Lung (tissue), 12 donors: Measurements from ENCODE around the gene PSTK. TPM values are rescaled to one million over a fixed set of nuclear protein-coding genes. Genes with fewer than 3 reads are reported as not detected.

Experiments
- ATAC-seq: fragments of 200-7000 bp; cut with Tn5 transposase; one replicate; pipeline ENCODE4 v1.9.1; 2020; ENCODE audit warnings: moderate number of reproducible peaks; ENCODE audit not compliant: insufficient read depth, low FRiP score
- DNase-seq, 3 donors: peaks; one replicate each; pipeline ENCODE4 v3.0.0-alpha.2; 2013 to 2017
- H3K27ac ChIP-seq, 2 donors: one replicate each; pipeline ENCODE4 v1.5.1; 2013; ENCODE audit warnings: mild to moderate bottlenecking in 2 of 2, moderate library complexity in 2 of 2, control low read depth in 1 of 2, inconsistent platforms in 1 of 2, low read depth in 1 of 2, low read length in 1 of 2
- H3K27me3 ChIP-seq, 3 donors: one replicate each; pipeline ENCODE4 v1.5.1; 2013; ENCODE audit warnings: low read length in 2 of 3; ENCODE audit not compliant: control insufficient read depth in 3 of 3, insufficient read depth in 3 of 3
- H3K36me3 ChIP-seq, 4 donors: one replicate each; pipeline ENCODE4 v1.5.1; 2013; ENCODE audit warnings: low read length in 4 of 4, mild to moderate bottlenecking in 1 of 4, moderate library complexity in 1 of 4; ENCODE audit not compliant: control insufficient read depth in 4 of 4, insufficient read depth in 4 of 4
- H3K4me1 ChIP-seq, 5 donors: one replicate each; pipeline ENCODE4 v1.5.1; 2013; ENCODE audit warnings: low read length in 5 of 5, mild to moderate bottlenecking in 2 of 5, moderate library complexity in 1 of 5; ENCODE audit not compliant: control insufficient read depth in 5 of 5, insufficient read depth in 5 of 5
- H3K4me3 ChIP-seq: one replicate; pipeline ENCODE4 v1.5.1; 2013; ENCODE audit warnings: mild to moderate bottlenecking, control low read depth, moderate library complexity
- H3K9ac ChIP-seq, 2 donors: one replicate each; pipeline ENCODE4 v1.5.1; 2013; ENCODE audit warnings: low read length in 2 of 2, control low read depth in 1 of 2; ENCODE audit not compliant: insufficient read depth in 1 of 2
- H3K9me3 ChIP-seq, 4 donors: one replicate each; pipeline ENCODE4 v1.5.1; 2013; ENCODE audit warnings: low read length in 3 of 4, mild to moderate bottlenecking in 1 of 4, moderate library complexity in 1 of 4; ENCODE audit not compliant: control insufficient read depth in 4 of 4, insufficient read depth in 3 of 4
- CTCF ChIP-seq: IDR thresholded peaks from 2 replicates; pipeline ENCODE4 v1.5.1; 2012; ENCODE audit warnings: mild to moderate bottlenecking; ENCODE audit errors: control extremely low read depth, extremely low read depth
- WGBS, 2 donors: extraction: QIAGEN DNeasy Blood & Tissue Kit; methylation state at CpG; one replicate each; pipeline ENCODE4 v1.1.7; 2013; 5-methylcytosine and 5-hydroxymethylcytosine counted together
- polyA plus RNA-seq, 2 donors: library from polyadenylated mRNA; stranded (reverse); fragments of 200-250 nt; gene quantifications; one replicate each; pipeline ENCODE4 v1.2.1, GENCODE V29; 2013
- total RNA-seq, 2 donors: library from RNA; depleted of rRNA in 1 of 2; stranded (reverse); fragments of >200 nt in 1 of 2; gene quantifications; one replicate each; pipeline ENCODE4 v1.2.1, GENCODE V29; 2014 to 2021
- donor health status: control.
- donor health status: control.
- donor health status: Bipolar disorder and iron deficiency.
- donor health status: healthy.
- donor health status: DM: yes; HTN: yes; CAD: no.

The PSTK gene
- total and polyA plus RNA-seq, 4 donors, result 1.8 to 5.0 (median 3.3) TPM

DNA sequence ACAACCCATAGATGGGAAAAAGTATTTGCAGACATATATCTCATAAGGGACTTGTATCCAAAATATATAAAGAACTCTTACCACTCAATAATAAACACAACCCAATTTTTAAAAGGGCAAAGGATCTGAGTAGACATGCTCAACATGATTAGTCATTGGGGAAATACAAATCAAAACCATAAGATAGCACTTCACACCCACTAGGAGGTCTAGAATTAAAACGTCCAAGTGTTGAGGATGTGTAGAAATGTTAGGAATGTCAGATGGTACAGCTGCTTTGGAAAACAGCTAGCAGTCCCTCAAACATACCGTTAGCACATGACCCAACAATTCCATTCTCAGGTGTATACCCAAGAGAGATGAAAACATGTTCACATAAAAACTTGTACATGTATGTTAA is 8.3 kb downstream of the PSTK start:
- Histone ChIP-seq H3K4me1 (no peaks in the 10 kb centered on the region), H3K4me3 (no peak overlapping the region), H3K27me3 (no peaks in the 10 kb centered on the region), H3K36me3 (peaks cover 0 to 15% (median under 1%) of the 10 kb centered on the region in 4 donors), H3K9ac (no peak overlapping the region), H3K9me3 (no peaks in the 10 kb centered on the region), H3K27ac (no peak overlapping the region)
- ATAC-seq (no peak), DNase-seq (no peak)
- WGBS, 2 donors, result 69 to 88% methylated on average over 2 of the region's 2 CpGs
- no peak for TF ChIP-seq CTCF

- 71 to 83% methylated on average over 5 of the region's 5 CpGs for WGBS, 2 donors
- no peak overlapping the region for H3K27ac ChIP-seq
- no peak for DNase-seq
- no peaks in the 10 kb centered on the region for H3K27me3 ChIP-seq
- no peaks in the 10 kb centered on the region for H3K9me3 ChIP-seq
- no peak for TF ChIP-seq CTCF
- no peaks in the 10 kb centered on the region for H3K4me1 ChIP-seq
- H3K4me3 ChIP-seq, result no peak overlapping the region
- no peak for ATAC-seq
- H3K9ac ChIP-seq, result no peak overlapping the region
- H3K36me3 ChIP-seq, result peaks cover 8 to 28% (median 11%) of the 10 kb centered on the region in 4 donors
Measured at GRCh38 chr10:122990278-122990677, 10.1 kb downstream of the PSTK start.

- H3K9me3 ChIP-seq, result no peaks in the 10 kb centered on the region
- no peak for TF ChIP-seq CTCF
- H3K9ac ChIP-seq, result no peak overlapping the region
- H3K27me3 ChIP-seq, result no peaks in the 10 kb centered on the region
- no peak overlapping the region for H3K27ac ChIP-seq
- 53 to 77% methylated on average over 1 of the region's 1 CpG for WGBS, 2 donors
- H3K36me3 ChIP-seq, result peaks cover 11 to 37% (median 19%) of the 10 kb centered on the region in 4 donors
- H3K4me3 ChIP-seq, result no peak overlapping the region
- DNase-seq (no peak), ATAC-seq (no peak)
- H3K4me1 ChIP-seq, result no peaks in the 10 kb centered on the region
Measured at GRCh38 chr10:122992031-122992585, 11.9 kb downstream of the PSTK start.
